Measurements from ENCODE around the gene RANBP10. TPM values are rescaled to one million over a fixed set of nuclear protein-coding genes. Genes with fewer than 3 reads are reported as not detected.
A peak's percentile ranks its signal among the peaks of the same experiment; 100 is the strongest.

RANBP10 gene
- total and polyA plus RNA-seq, 2 of the 13 experiments (the other 11 are each of a cell fraction or from before 2014, with no cell fraction given), result 9.2 to 22.7 TPM

GRCh38 chr16:67846320-67847063 lies 40.1 kb upstream of the RANBP10 start, which contains the start of gene NUTF2 (continued):
- peak; percentile 6 for TF ChIP-seq ZNF18 (CRISPR knock-in tag; IDR thresholded peaks at IDR 0.05; ENCODE audit: insufficient replicate concordance)
- TF ChIP-seq SNAPC5 (CRISPR knock-in tag; IDR thresholded peaks at IDR 0.05; ENCODE audit: borderline replicate concordance), result no peak
- no peak for TF ChIP-seq SMYD3 (CRISPR knock-in tag; IDR thresholded peaks at IDR 0.05)
- TF ChIP-seq, protein P1, sequence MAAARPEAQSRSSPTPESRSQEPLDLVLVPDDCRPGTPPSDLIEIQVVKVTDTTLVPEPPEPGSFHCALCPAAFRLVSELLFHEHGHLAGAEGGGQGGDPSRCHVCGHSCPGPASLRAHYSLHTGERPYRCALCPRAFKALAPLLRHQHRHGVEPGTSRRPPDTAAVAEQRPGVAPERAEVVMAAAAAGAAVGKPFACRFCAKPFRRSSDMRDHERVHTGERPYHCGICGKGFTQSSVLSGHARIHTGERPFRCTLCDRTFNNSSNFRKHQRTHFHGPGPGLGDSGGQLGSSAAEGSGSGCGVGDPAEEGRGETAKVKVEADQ (CRISPR knock-in tag; IDR thresholded peaks at IDR 0.05; ENCODE audit: borderline replicate concordance), result 0 out of 2 replicates have a peak, but pooled peaks have one; percentile 69
- TF ChIP-seq SUZ12 (IDR thresholded peaks at IDR 0.05; ENCODE audit: low read depth, low read length), result peak; percentile 96
- no peak for TF ChIP-seq NFIB (CRISPR knock-in tag; IDR thresholded peaks at IDR 0.05; ENCODE audit: borderline replicate concordance)
- TF ChIP-seq, protein P2, sequence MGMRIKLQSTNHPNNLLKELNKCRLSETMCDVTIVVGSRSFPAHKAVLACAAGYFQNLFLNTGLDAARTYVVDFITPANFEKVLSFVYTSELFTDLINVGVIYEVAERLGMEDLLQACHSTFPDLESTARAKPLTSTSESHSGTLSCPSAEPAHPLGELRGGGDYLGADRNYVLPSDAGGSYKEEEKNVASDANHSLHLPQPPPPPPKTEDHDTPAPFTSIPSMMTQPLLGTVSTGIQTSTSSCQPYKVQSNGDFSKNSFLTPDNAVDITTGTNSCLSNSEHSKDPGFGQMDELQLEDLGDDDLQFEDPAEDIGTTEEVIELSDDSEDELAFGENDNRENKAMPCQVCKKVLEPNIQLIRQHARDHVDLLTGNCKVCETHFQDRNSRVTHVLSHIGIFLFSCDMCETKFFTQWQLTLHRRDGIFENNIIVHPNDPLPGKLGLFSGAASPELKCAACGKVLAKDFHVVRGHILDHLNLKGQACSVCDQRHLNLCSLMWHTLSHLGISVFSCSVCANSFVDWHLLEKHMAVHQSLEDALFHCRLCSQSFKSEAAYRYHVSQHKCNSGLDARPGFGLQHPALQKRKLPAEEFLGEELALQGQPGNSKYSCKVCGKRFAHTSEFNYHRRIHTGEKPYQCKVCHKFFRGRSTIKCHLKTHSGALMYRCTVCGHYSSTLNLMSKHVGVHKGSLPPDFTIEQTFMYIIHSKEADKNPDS (CRISPR knock-in tag; IDR thresholded peaks at IDR 0.05), result peak; percentile 91
- TF ChIP-seq NR2C2 (CRISPR knock-in tag; IDR thresholded peaks at IDR 0.05; ENCODE audit: borderline replicate concordance), result peak; percentile 96
- peak; percentile 78 for TF ChIP-seq KDM5B (CRISPR knock-in tag; IDR thresholded peaks at IDR 0.05; ENCODE audit: borderline replicate concordance)
- peak; percentile 70; the same call in 1 of the 2 replicates for TF ChIP-seq DNMT1 (CRISPR knock-in tag; IDR thresholded peaks at IDR 0.05)
- TF ChIP-seq, protein P3, sequence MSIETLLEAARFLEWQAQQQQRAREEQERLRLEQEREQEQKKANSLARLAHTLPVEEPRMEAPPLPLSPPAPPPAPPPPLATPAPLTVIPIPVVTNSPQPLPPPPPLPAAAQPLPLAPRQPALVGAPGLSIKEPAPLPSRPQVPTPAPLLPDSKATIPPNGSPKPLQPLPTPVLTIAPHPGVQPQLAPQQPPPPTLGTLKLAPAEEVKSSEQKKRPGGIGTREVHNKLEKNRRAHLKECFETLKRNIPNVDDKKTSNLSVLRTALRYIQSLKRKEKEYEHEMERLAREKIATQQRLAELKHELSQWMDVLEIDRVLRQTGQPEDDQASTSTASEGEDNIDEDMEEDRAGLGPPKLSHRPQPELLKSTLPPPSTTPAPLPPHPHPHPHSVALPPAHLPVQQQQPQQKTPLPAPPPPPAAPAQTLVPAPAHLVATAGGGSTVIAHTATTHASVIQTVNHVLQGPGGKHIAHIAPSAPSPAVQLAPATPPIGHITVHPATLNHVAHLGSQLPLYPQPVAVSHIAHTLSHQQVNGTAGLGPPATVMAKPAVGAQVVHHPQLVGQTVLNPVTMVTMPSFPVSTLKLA (IDR thresholded peaks at IDR 0.05), result peak; percentile 56; the same call in 1 of the 2 replicates
- TF ChIP-seq, protein P4, sequence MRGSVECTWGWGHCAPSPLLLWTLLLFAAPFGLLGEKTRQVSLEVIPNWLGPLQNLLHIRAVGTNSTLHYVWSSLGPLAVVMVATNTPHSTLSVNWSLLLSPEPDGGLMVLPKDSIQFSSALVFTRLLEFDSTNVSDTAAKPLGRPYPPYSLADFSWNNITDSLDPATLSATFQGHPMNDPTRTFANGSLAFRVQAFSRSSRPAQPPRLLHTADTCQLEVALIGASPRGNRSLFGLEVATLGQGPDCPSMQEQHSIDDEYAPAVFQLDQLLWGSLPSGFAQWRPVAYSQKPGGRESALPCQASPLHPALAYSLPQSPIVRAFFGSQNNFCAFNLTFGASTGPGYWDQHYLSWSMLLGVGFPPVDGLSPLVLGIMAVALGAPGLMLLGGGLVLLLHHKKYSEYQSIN (CRISPR knock-in tag; IDR thresholded peaks at IDR 0.05; ENCODE audit: borderline replicate concordance), result no peak
- TF ChIP-seq, protein P5, sequence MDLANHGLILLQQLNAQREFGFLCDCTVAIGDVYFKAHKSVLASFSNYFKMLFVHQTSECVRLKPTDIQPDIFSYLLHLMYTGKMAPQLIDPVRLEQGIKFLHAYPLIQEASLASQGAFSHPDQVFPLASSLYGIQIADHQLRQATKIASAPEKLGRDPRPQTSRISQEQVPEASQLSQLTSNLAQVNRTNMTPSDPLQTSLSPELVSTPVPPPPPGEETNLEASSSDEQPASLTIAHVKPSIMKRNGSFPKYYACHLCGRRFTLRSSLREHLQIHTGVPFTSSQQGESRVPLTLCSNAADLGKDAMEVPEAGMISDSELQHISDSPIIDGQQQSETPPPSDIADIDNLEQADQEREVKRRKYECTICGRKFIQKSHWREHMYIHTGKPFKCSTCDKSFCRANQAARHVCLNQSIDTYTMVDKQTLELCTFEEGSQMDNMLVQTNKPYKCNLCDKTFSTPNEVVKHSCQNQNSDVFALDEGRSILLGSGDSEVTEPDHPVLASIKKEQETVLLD (CRISPR knock-in tag; IDR thresholded peaks at IDR 0.05; ENCODE audit: low read depth), result peak; percentile 94
- TF ChIP-seq HHEX (CRISPR knock-in tag; IDR thresholded peaks at IDR 0.05), result no peak
- peak; percentile 66 for TF ChIP-seq PHF20 (CRISPR knock-in tag; IDR thresholded peaks at IDR 0.05)
- peak; percentile 83; the same call in 1 of the 2 replicates for TF ChIP-seq RNF219 (CRISPR knock-in tag; IDR thresholded peaks at IDR 0.05)

All from HepG2 (cell line).